Smooth muscle cell (in vitro differentiated cells): ENCODE results near the gene XG. TPM values are rescaled to one million over a fixed set of nuclear protein-coding genes. Genes with fewer than 3 reads are reported as not detected.

ENCODE experiments used
- DNase-seq: peaks from one replicate; lab custom pipeline; 2025; ENCODE audit not compliant: unreplicated experiment; lab: John Stamatoyannopoulos, UW
- H2AFZ ChIP-seq: fragments of 200-600 bp; sonication (generic); 2 replicates; pipeline ENCODE4 v1.6.0; 2016; ENCODE audit warnings: antibody characterized with exemption, low read depth, mild to moderate bottlenecking
- H3F3A ChIP-seq: fragments of 200-600 bp; sonication (generic); 2 replicates; pipeline ENCODE4 v1.6.0; 2017; ENCODE audit warnings: antibody characterized with exemption, low read depth
- H3K27ac ChIP-seq: fragments of 200-600 bp; sonication (generic); 2 replicates; pipeline ENCODE4 v1.5.1; 2016; ENCODE audit warnings: low read depth, mild to moderate bottlenecking
- H3K27me3 ChIP-seq: fragments of 200-600 bp; sonication (generic); 2 replicates; pipeline ENCODE4 v1.6.1; 2016; ENCODE audit warnings: low read depth, mild to moderate bottlenecking
- H3K36me3 ChIP-seq: fragments of 200-600 bp; sonication (generic); 2 replicates; pipeline ENCODE4 v1.5.1; 2016; ENCODE audit warnings: low read depth
- H3K4me1 ChIP-seq: fragments of 200-600 bp; sonication (generic); 2 replicates; pipeline ENCODE4 v1.5.1; 2016; ENCODE audit warnings: low read depth
- H3K4me2 ChIP-seq: fragments of 200-600 bp; sonication (generic); 2 replicates; pipeline ENCODE4 v1.6.0; 2016; ENCODE audit warnings: mild to moderate bottlenecking
- H3K4me3 ChIP-seq: fragments of 200-600 bp; sonication (generic); 2 replicates; pipeline ENCODE4 v1.5.1; 2016; ENCODE audit warnings: mild to moderate bottlenecking
- H3K79me2 ChIP-seq: fragments of 200-600 bp; sonication (generic); 2 replicates; pipeline ENCODE4 v1.6.0; 2016; ENCODE audit warnings: low read depth, mild to moderate bottlenecking
- H3K9ac ChIP-seq: fragments of 200-600 bp; sonication (generic); 2 replicates; pipeline ENCODE4 v1.6.0; 2016; ENCODE audit warnings: low read depth
- H3K9me3 ChIP-seq: fragments of 200-600 bp; sonication (generic); replicated peaks from 2 replicates; pipeline ENCODE4 v1.5.1; 2016; ENCODE audit warnings: low read depth
- H4K20me1 ChIP-seq: fragments of 200-600 bp; sonication (generic); 2 replicates; pipeline ENCODE4 v1.6.0; 2016; ENCODE audit warnings: low read depth
- WGBS: methylation state at CpG from one replicate; pipeline ENCODE4 v1.1.7; 2016; ENCODE audit warnings: low lambda C conversion rate; 5-methylcytosine and 5-hydroxymethylcytosine counted together
- polyA plus RNA-seq: library from polyadenylated mRNA; unstranded; fragments of >200 nt; fragmentation: Nextera tagmentation; extraction: Ambion mirVana; gene quantifications from 2 replicates; pipeline ENCODE4 v1.2.1, GENCODE V29; 2016
- total RNA-seq: library from RNA; depleted of rRNA; stranded (reverse); fragments of >200 nt; gene quantifications from 2 replicates; pipeline ENCODE4 v1.2.3, GENCODE V29; 2014
- TF ChIP-seq, protein P1 (sequence below): fragments of 200-600 bp; sonication (generic); IDR thresholded peaks from 2 replicates; pipeline ENCODE4 v1.5.1; 2017; ENCODE audit warnings: borderline replicate concordance, mild to moderate bottlenecking, antibody characterized with exemption; ENCODE audit not compliant: insufficient read depth, poor library complexity, severe bottlenecking

Gene XG
- total and polyA plus RNA-seq, 2 experiments from 2014 or later: 1.1 to 1.3 TPM

DNA sequence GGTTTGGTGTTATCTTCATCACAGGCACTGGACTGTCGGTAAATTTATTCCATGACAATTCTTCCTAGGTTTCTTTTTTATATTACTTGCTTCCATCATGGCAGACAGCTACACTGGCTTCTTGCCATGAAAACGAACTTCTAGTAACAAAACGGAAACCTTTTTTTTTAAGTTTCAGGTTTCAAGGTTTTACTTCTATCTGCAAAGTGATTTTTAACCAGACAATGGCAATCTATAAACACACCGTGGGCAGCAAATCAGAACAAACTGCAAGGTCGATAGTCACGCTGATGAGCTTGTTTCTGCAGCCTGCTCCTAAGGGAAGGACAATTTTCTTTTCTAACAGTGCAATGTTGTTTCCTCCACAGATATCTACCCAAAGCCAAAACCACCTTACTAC is 29.9 kb downstream of the XG start:
- H3K4me1 ChIP-seq: peaks cover 18% of the 10 kb centered on the region
- no peaks in the 10 kb centered on the region for H3K9me3 ChIP-seq
- TF ChIP-seq, protein P1, sequence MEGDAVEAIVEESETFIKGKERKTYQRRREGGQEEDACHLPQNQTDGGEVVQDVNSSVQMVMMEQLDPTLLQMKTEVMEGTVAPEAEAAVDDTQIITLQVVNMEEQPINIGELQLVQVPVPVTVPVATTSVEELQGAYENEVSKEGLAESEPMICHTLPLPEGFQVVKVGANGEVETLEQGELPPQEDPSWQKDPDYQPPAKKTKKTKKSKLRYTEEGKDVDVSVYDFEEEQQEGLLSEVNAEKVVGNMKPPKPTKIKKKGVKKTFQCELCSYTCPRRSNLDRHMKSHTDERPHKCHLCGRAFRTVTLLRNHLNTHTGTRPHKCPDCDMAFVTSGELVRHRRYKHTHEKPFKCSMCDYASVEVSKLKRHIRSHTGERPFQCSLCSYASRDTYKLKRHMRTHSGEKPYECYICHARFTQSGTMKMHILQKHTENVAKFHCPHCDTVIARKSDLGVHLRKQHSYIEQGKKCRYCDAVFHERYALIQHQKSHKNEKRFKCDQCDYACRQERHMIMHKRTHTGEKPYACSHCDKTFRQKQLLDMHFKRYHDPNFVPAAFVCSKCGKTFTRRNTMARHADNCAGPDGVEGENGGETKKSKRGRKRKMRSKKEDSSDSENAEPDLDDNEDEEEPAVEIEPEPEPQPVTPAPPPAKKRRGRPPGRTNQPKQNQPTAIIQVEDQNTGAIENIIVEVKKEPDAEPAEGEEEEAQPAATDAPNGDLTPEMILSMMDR: no peak
- DNase-seq: no peak
- no peaks in the 10 kb centered on the region for H3K79me2 ChIP-seq
- no peaks in the 10 kb centered on the region for H3K36me3 ChIP-seq
- no peaks in the 10 kb centered on the region for H3F3A ChIP-seq
- H3K4me2 ChIP-seq: no peak overlapping the region
- no peak overlapping the region for H3K27ac ChIP-seq
- no peaks in the 10 kb centered on the region for H4K20me1 ChIP-seq
- H2AFZ ChIP-seq: no peak overlapping the region
- H3K9ac ChIP-seq: no peak overlapping the region
- no peaks in the 10 kb centered on the region for H3K27me3 ChIP-seq
- 68% methylated on average over 6 of the region's 6 CpGs for WGBS
- H3K4me3 ChIP-seq: peak overlapping the region; percentile 18

DNA sequence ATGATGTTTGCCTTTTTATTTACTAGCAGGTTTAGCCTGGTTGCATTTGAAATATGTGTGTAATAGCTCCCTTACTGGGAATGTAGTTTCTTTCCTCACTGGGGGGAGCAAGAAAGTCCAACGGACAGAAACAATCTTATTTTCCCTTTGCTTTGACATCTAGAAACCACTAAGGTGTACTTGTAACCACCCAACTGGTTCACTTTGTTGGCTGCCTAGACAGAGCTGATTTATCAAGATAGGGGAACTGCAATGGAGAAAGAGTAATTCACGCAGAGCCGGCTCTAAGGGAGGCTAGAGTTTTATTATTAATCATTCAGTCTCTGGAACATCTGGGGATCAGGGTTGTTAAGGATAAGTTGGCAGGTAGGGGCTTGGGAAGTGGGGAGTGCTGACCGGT is 30.3 kb downstream of the XG start:
- Histone ChIP-seq H3K4me1 (peaks cover 18% of the 10 kb centered on the region), H3K36me3 (no peaks in the 10 kb centered on the region), H2AFZ (no peak overlapping the region), H3K9ac (no peak overlapping the region), H4K20me1 (no peaks in the 10 kb centered on the region), H3F3A (no peaks in the 10 kb centered on the region), H3K9me3 (no peaks in the 10 kb centered on the region), H3K27ac (no peak overlapping the region), H3K4me2 (no peak overlapping the region), H3K79me2 (no peaks in the 10 kb centered on the region), H3K4me3 (peak overlapping the region; percentile 18), H3K27me3 (no peaks in the 10 kb centered on the region)
- TF ChIP-seq, protein P1: no peak
- DNase-seq: no peak
- WGBS: 67% methylated on average over 4 of the region's 4 CpGs

DNA sequence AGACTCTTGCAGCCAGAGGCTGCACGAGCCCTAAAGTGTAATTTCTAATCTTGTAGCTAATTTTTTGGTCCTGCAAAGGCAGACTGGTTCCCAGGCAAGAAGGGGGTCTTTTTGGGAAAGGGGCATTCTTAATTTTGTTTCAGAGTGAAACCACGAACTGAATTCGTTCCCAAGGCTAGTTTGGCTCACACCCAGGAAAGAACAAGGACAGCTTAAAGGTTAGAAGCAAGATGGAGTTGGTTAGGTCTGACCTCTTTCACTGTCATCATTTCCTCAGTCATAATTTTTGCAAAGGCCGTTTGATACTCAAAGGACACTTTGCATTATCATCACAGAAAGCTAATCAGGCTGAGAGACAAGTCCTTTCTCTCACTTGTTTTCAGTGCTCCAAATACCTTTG is 30.9 kb downstream of the XG start:
- H3F3A ChIP-seq: no peaks in the 10 kb centered on the region
- no peaks in the 10 kb centered on the region for H4K20me1 ChIP-seq
- H3K36me3 ChIP-seq: no peaks in the 10 kb centered on the region
- no peak overlapping the region for H3K4me2 ChIP-seq
- H3K9me3 ChIP-seq: no peaks in the 10 kb centered on the region
- H2AFZ ChIP-seq: no peak overlapping the region
- DNase-seq: no peak
- WGBS: 72% methylated on average over 4 of the region's 4 CpGs
- H3K4me1 ChIP-seq: peaks cover 18% of the 10 kb centered on the region
- H3K4me3 ChIP-seq: no peak overlapping the region
- no peak overlapping the region for H3K27ac ChIP-seq
- H3K27me3 ChIP-seq: no peaks in the 10 kb centered on the region
- H3K79me2 ChIP-seq: no peaks in the 10 kb centered on the region
- H3K9ac ChIP-seq: no peak overlapping the region
- TF ChIP-seq, protein P1: no peak

DNA sequence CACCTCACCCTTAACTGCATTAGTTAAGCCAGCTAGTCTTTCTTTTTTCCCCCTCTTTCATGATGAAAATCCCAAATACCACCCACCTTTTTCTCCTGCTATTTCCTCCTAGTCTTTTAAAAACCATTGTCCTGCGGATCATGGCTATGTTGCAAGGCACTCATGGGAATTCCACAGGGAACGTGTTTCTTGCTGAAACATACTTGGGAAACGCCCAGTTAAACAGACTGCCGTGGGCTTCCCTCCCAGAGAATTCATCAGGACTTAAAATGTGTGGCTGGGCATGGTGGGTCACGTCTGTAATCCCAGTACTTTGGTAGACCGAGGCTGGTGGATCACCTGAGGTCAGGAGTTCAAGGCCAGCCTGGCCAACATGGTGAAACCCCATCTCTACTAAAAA is 32.2 kb downstream of the XG start:
- TF ChIP-seq, protein P1: no peak
- H3K4me2 ChIP-seq: no peak overlapping the region
- H3K9me3 ChIP-seq: no peaks in the 10 kb centered on the region
- no peak overlapping the region for H3K9ac ChIP-seq
- no peaks in the 10 kb centered on the region for H4K20me1 ChIP-seq
- H3K36me3 ChIP-seq: no peaks in the 10 kb centered on the region
- no peaks in the 10 kb centered on the region for H3K79me2 ChIP-seq
- WGBS: 88% methylated on average over 6 of the region's 6 CpGs
- H3K27ac ChIP-seq: no peak overlapping the region
- peaks cover 18% of the 10 kb centered on the region for H3K4me1 ChIP-seq
- H3K4me3 ChIP-seq: no peak overlapping the region
- H2AFZ ChIP-seq: no peak overlapping the region
- H3K27me3 ChIP-seq: no peaks in the 10 kb centered on the region
- no peaks in the 10 kb centered on the region for H3F3A ChIP-seq
- DNase-seq: no peak
